ENCODE data around the gene HTR5A.

HTR5A gene

GRCh38 chr7:155020996-155021395, 49.1 kb upstream of the HTR5A start:
- Histone ChIP-seq H3K9me3 (ENCODE audit: control insufficient read depth, insufficient read depth, low read depth, low read length) (no peaks in the 10 kb centered on the region), H3K4me3 (ENCODE audit: low read depth, low read length) (no peak overlapping the region), H3K27ac (ENCODE audit: extremely low read depth, low read depth, low read length) (no peak overlapping the region), H3K4me1 (ENCODE audit: control insufficient read depth, insufficient read depth, low read length) (no peaks in the 10 kb centered on the region), H3K36me3 (ENCODE audit: control insufficient read depth in 2 of 2, insufficient read depth in 1 of 2, low read length in 2 of 2) (no peaks in the 10 kb centered on the region)
- ChIA-PET CTCF (interaction anchor here (1.1 to 3.0 kb wide), 4 partner anchors 9 to 324 kb away, joined by 4 to 18 read pairs (median 6); no protein-coding TSS in a partner anchor), POLR2A (interaction anchor here (0.6 kb wide), 1 partner anchor 13 kb away, joined by 4 read pairs; no protein-coding TSS in a partner anchor)
- no peak for TF ChIP-seq TCF7L2 (IDR thresholded peaks at IDR 0.05; ENCODE audit: borderline replicate concordance, low read depth, low read length)
- no peak for TF ChIP-seq ZNF18 (tag by site-specific recombination; IDR thresholded peaks at IDR 0.05)
- no peak for TF ChIP-seq ZNF248 (tag by site-specific recombination; IDR thresholded peaks at IDR 0.05)
- TF ChIP-seq ZNF664 (tag by site-specific recombination; IDR thresholded peaks at IDR 0.05): no peak
- TF ChIP-seq ZNF202 (tag by site-specific recombination; IDR thresholded peaks at IDR 0.05; ENCODE audit: borderline replicate concordance): no peak
- no peak for TF ChIP-seq ZNF501 (tag by site-specific recombination; IDR thresholded peaks at IDR 0.05)
- TF ChIP-seq ZNF274 (IDR thresholded peaks at IDR 0.05; ENCODE audit: low read length): no peak
- TF ChIP-seq ZNF274 (tag by site-specific recombination; IDR thresholded peaks at IDR 0.05; ENCODE audit: borderline replicate concordance): no peak
- TF ChIP-seq ZNF843 (tag by site-specific recombination; IDR thresholded peaks at IDR 0.05): no peak
- TF ChIP-seq ZNF521 (tag by site-specific recombination; IDR thresholded peaks at IDR 0.05): no peak
- no peak for TF ChIP-seq SCRT1 (tag by site-specific recombination; IDR thresholded peaks at IDR 0.05; ENCODE audit: borderline replicate concordance)
- TF ChIP-seq ZNF639 (tag by site-specific recombination; IDR thresholded peaks at IDR 0.05): no peak
- no peak for TF ChIP-seq ZNF626 (tag by site-specific recombination; IDR thresholded peaks at IDR 0.05)

- no peak for TF ChIP-seq ZNF404 (tag by site-specific recombination; IDR thresholded peaks at IDR 0.05)
- Histone ChIP-seq H3K4me1 (ENCODE audit: control insufficient read depth, insufficient read depth, low read length) (no peaks in the 10 kb centered on the region), H3K9me3 (ENCODE audit: control insufficient read depth, insufficient read depth, low read depth, low read length) (no peaks in the 10 kb centered on the region), H3K36me3 (ENCODE audit: control insufficient read depth in 2 of 2, insufficient read depth in 1 of 2, low read length in 2 of 2) (no peaks in the 10 kb centered on the region), H3K4me3 (ENCODE audit: low read depth, low read length) (no peak overlapping the region), H3K27ac (ENCODE audit: extremely low read depth, low read depth, low read length) (no peak overlapping the region)
- ChIA-PET CTCF (interaction anchor here (0.6 to 3.0 kb wide), 7 partner anchors 8 to 1984 kb away, joined by 3 to 18 read pairs (median 4); no protein-coding TSS in a partner anchor), POLR2A (interaction anchor here (0.6 kb wide), 1 partner anchor 12 kb away, joined by 4 read pairs; no protein-coding TSS in a partner anchor)
These were observed 48.4 kb upstream of the HTR5A start for GRCh38 chr7:155021699-155022145.

GRCh38 chr7:155027879-155028278, 42.2 kb upstream of the HTR5A start:
- Histone ChIP-seq H3K36me3 (ENCODE audit: control insufficient read depth in 2 of 2, insufficient read depth in 1 of 2, low read length in 2 of 2) (no peaks in the 10 kb centered on the region), H3K4me3 (ENCODE audit: low read depth, low read length) (no peak overlapping the region), H3K9me3 (ENCODE audit: control insufficient read depth, insufficient read depth, low read depth, low read length) (no peaks in the 10 kb centered on the region), H3K27ac (ENCODE audit: extremely low read depth, low read depth, low read length) (no peak overlapping the region), H3K4me1 (ENCODE audit: control insufficient read depth, insufficient read depth, low read length) (no peaks in the 10 kb centered on the region)
- ChIA-PET CTCF (interaction anchor here (0.9 kb wide), 1 partner anchor 8 kb away, joined by 3 read pairs; no protein-coding TSS in a partner anchor), POLR2A (no interaction called here)
- TF ChIP-seq GLIS1 (tag by site-specific recombination; IDR thresholded peaks at IDR 0.05) (no peak), SCRT1 (tag by site-specific recombination; IDR thresholded peaks at IDR 0.05; ENCODE audit: borderline replicate concordance) (no peak), KLF1 (tag by site-specific recombination; IDR thresholded peaks at IDR 0.05) (no peak), ZNF785 (tag by site-specific recombination; IDR thresholded peaks at IDR 0.05) (no peak), BCL6B (tag by site-specific recombination; IDR thresholded peaks at IDR 0.05) (no peak), ZNF311 (tag by site-specific recombination; IDR thresholded peaks at IDR 0.05; ENCODE audit: borderline replicate concordance) (no peak), AEBP2 (tag by site-specific recombination; IDR thresholded peaks at IDR 0.05; ENCODE audit: borderline replicate concordance) (no peak), ZNF184 (tag by site-specific recombination; IDR thresholded peaks at IDR 0.05) (no peak), ZNF514 (tag by site-specific recombination; IDR thresholded peaks at IDR 0.05) (no peak), ZNF555 (tag by site-specific recombination; conservative IDR thresholded peaks at IDR 0.05) (no peak), ZNF239 (tag by site-specific recombination; IDR thresholded peaks at IDR 0.05) (no peak), ZNF114 (tag by site-specific recombination; IDR thresholded peaks at IDR 0.05) (no peak), ZNF121 (tag by site-specific recombination; IDR thresholded peaks at IDR 0.05) (no peak), ZNF558 (tag by site-specific recombination; IDR thresholded peaks at IDR 0.05) (no peak), ZNF792 (tag by site-specific recombination; IDR thresholded peaks at IDR 0.05) (no peak)

All from HEK293 (cell line).